ENCODE measurements around the gene DLX1.

- no peak for TF ChIP-seq CTCF (IDR thresholded peaks at IDR 0.05)
- TF ChIP-seq POLR2AphosphoS5 (IDR thresholded peaks at IDR 0.05): no peak
- no peak for TF ChIP-seq POLR2A (IDR thresholded peaks at IDR 0.05; ENCODE audit: low read depth)
These were observed 22.8 kb upstream of the DLX1 start for GRCh38 chr2:172062402-172063004.

All from esophagus muscularis mucosa (tissue), 3 donors.